Effector memory CD4-positive, alpha-beta T cell (primary cell): Measurements from ENCODE around the gene VPS33A.

Source experiments
- DNase-seq, 3 donors: peaks; one replicate each; pipeline ENCODE4 v3.0.0-alpha.2; 2020
- H3K27ac ChIP-seq: 2 replicates; pipeline ENCODE4 v1.7.0; 2013; ENCODE audit warnings: mild to moderate bottlenecking, low read length, moderate library complexity; ENCODE audit not compliant: insufficient read depth, poor library complexity, severe bottlenecking
- H3K27me3 ChIP-seq: replicated peaks from 2 replicates; pipeline ENCODE4 v1.7.0; 2013; ENCODE audit warnings: mild to moderate bottlenecking, low read length; ENCODE audit not compliant: insufficient read depth, control insufficient read depth, poor library complexity, severe bottlenecking
- H3K36me3 ChIP-seq: 2 replicates; pipeline ENCODE4 v1.7.0; 2013; ENCODE audit warnings: mild to moderate bottlenecking, low read length, moderate library complexity; ENCODE audit not compliant: control insufficient read depth, insufficient read depth
- H3K4me1 ChIP-seq: 2 replicates; pipeline ENCODE4 v1.7.0; 2013; ENCODE audit warnings: low read length, mild to moderate bottlenecking; ENCODE audit not compliant: control insufficient read depth, insufficient read depth, poor library complexity, severe bottlenecking
- H3K4me3 ChIP-seq: 2 replicates; pipeline ENCODE4 v1.7.0; 2013; ENCODE audit warnings: low read length, low read depth, mild to moderate bottlenecking; ENCODE audit not compliant: insufficient read depth, poor library complexity, severe bottlenecking
- H3K9me3 ChIP-seq: 2 replicates; pipeline ENCODE4 v1.7.0; 2013; ENCODE audit warnings: mild to moderate bottlenecking, low read length, moderate library complexity; ENCODE audit not compliant: control insufficient read depth

The VPS33A gene

DNA sequence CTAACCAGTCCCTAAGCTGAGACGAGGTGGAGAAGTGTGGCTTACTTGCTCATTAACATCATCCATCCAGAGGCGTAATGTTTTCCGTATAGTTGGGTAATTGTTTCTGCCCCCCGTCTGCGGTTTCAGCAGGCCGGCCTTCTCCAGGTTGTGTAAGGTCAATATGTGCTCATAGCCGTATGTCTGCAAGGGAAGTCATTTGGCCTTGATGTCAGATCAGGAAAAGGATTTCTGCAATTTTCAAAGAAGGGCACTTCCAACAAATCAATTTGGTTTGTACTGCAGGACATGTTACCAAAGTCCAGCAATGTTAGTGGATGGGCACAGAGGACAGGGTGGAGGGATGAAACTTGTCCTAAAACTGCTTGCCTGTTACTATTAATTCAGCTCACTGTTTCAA is 30.6 kb downstream of the VPS33A start:
- Histone ChIP-seq H3K36me3 (peaks cover 73% of the 10 kb centered on the region), H3K27ac (no peak overlapping the region)

DNA sequence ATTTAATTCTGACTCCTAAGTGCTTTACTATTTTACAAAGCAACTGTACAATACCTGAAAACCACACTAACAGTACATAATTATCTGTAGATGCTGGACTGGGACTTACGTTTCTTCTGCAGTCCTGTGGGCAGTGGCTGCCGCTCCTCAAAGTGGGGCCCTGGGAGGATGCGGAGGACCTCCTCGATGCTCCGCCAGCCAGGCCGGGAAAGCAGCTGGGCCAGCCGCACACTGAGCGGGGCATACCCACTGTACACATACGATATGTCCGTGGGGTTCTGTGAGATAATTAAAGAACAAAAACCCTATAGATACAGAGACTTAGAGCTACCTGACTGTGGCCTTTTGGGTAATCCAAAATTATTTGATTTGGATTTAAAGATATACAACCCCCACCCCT is 33.6 kb downstream of the VPS33A start:
- Histone ChIP-seq H3K27ac (no peak overlapping the region), H3K4me1 (no peaks in the 10 kb centered on the region), H3K9me3 (no peaks in the 10 kb centered on the region), H3K4me3 (no peak overlapping the region), H3K36me3 (peaks cover 68% of the 10 kb centered on the region), H3K27me3 (no peaks in the 10 kb centered on the region)
- no peak for DNase-seq

More for the DNA sequence above, 30.6 kb downstream of the VPS33A start:
- Histone ChIP-seq H3K9me3 (no peaks in the 10 kb centered on the region), H3K4me3 (no peak overlapping the region), H3K4me1 (no peaks in the 10 kb centered on the region), H3K27me3 (no peaks in the 10 kb centered on the region)
- DNase-seq, result no peak

DNA sequence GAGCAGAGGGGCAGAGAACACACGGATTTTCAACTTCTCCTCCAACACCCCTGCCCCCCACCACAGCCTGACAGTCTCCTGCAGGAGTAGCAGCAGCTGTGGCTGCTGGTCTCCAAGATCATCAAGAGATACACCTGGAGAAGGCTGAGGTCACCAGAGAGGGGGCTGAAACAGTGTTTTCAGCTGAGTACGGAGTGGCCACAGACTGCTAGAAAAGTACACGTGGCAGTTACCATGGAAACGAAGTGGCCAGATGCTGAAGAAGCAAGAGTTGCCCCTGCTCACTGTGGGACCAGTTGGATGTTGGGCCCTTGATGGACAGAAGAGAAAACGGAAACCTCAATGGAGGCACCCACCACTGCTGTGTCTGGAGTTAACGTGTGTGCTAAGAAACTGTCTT is 35.5 kb downstream of the VPS33A start:
- peaks cover 11% of the 10 kb centered on the region for H3K4me1 ChIP-seq
- no peak overlapping the region for H3K4me3 ChIP-seq
- no peak for DNase-seq
- H3K27ac ChIP-seq, result no peak overlapping the region
- H3K9me3 ChIP-seq, result no peaks in the 10 kb centered on the region
- no peaks in the 10 kb centered on the region for H3K27me3 ChIP-seq
- peaks cover 56% of the 10 kb centered on the region for H3K36me3 ChIP-seq

DNA sequence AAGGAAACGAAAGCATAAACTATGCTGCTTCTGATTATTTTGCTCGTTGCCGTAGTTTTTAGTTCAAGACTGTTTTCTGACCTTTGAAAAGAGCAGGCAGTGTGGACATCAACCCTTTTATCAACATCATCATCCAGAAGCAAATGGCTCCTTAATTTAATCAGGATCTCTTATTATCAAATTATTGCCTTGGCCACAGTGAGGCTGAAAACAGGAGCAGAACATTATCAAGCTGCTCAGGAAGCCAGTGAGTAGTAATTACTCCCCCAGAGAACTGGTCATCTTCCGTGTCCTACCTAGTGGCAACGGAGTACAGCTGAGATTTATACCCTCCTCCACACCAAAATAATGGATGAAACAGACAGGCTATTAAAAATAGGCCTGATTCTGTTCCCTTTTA is 38.2 kb downstream of the VPS33A start:
- Histone ChIP-seq H3K9me3 (no peaks in the 10 kb centered on the region), H3K27me3 (no peaks in the 10 kb centered on the region), H3K36me3 (peaks cover 44% of the 10 kb centered on the region), H3K27ac (no peak overlapping the region), H3K4me1 (peaks cover 23% of the 10 kb centered on the region), H3K4me3 (no peak overlapping the region)
- DNase-seq, result no peak

DNA sequence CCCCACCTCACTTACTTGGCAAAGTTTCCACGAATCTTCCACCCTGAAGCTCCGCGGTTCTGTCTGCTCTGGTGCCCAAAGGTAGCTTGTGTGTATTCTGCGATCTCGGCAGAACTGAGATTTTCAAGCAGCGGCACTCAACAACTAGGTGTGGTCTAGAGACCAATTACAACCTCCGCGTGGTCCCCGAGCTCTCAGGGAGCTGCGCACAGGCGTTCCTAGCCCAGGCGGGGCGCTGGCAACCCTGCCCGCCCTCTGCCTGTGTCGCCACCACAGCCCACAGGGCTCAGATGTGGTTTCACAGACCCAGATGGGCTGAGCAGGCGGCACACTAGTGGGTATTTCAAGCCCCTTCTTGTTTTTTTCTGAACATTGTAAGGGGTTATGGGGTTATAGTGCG is 39.0 kb downstream of the VPS33A start:
- Histone ChIP-seq H3K4me1 (peaks cover 23% of the 10 kb centered on the region), H3K36me3 (peaks cover 38% of the 10 kb centered on the region), H3K27ac (no peak overlapping the region), H3K9me3 (no peaks in the 10 kb centered on the region), H3K27me3 (no peaks in the 10 kb centered on the region), H3K4me3 (no peak overlapping the region)
- peak; percentile 33 to 45 (median 34) for DNase-seq

DNA sequence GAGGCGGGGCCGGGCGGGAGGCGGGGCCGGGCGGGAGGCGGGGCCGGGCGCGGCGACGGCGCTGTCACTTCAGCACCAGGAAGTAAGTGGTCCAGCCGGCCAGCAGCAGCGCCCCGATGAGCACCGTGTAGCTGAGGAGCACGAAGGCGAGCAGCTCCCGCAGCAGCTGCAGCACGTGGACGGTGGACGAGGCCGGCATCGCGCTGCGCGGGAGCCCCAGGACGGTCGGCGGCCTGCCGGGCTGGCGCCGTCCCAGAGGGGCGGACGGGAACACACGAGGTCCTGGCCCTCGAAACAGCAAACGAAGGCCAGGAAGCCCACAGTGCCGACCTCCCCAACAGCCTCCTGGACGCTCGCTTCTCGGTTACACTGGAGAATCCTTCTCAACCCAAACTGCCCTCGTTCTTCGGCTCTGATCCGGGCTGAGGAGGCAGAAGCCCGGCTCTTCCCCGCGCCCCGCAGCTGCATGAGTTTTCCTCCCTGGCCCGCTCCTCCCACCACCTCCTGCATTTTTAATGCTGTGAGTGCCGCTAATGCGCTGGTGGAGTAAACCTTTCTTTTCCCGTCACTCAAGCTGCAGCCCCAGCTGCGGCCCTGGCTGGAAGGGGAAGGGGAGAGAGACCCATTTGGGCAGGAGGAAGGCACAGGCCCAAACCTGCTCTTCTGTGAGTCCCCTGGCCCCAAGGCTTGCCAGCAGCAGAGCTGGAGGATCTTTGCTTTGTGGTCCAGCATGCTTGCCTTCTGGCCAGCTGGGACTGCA is 39.7 kb downstream of the VPS33A start:
- no peak overlapping the region for H3K27ac ChIP-seq

DNA sequence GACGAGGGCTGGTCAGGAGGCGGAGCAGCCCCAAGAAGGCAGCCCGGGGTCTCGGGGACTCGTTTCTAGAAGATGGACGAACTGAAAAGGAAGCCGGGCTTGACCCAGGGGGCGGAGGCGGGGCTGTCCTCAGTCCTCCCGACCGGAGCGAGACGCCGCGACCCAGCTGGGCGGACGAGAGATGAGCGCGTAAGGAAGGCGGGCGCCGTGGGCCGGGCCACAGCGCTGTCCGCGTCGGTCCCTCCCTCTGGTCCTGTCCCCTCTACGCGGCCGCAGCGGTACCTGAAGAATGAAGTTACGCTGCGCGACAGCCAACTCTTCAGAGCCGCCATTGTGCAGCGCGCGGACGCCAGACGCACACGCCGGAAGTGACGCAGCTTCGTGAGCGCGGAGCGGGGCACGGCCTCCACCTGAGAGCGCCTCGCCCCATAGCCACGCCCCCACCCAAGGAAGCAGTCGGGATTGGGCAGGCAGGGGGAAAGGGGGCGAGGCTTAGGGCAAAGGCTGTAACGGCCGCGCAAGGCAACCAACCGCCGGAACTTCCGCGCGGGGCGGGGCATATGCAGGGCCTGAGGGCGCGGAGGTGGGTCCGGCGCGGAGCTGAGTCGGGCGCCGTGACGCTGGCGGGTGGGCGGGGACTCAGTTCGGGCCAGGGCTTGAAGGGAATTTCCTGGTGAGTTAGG is 40.5 kb downstream of the VPS33A start, which contains the start of gene DIABLO:
DIABLO (minus strand) TSS at position 370 of the 683 bp plus-strand sequence; CDS start at position 332, 38 bp downstream.
- H3K4me3 ChIP-seq, result peak within 1 kb of the TSS; percentile 100
- H3K27me3 ChIP-seq, result no peaks in the 10 kb centered on the region
- peaks cover 30% of the 10 kb centered on the region for H3K36me3 ChIP-seq
- no peaks in the 10 kb centered on the region for H3K9me3 ChIP-seq
- H3K27ac ChIP-seq, result peak within 1 kb of the TSS; percentile 98
- peaks cover 23% of the 10 kb centered on the region for H3K4me1 ChIP-seq
- peak; percentile 100 for DNase-seq

More for the DNA sequence above, 39.7 kb downstream of the VPS33A start:
- H3K27me3 ChIP-seq, result no peaks in the 10 kb centered on the region
- H3K4me3 ChIP-seq, result peak overlapping the region; percentile 48
- no peak for DNase-seq
- H3K4me1 ChIP-seq, result peaks cover 23% of the 10 kb centered on the region
- H3K36me3 ChIP-seq, result peaks cover 31% of the 10 kb centered on the region
- no peaks in the 10 kb centered on the region for H3K9me3 ChIP-seq

DNA sequence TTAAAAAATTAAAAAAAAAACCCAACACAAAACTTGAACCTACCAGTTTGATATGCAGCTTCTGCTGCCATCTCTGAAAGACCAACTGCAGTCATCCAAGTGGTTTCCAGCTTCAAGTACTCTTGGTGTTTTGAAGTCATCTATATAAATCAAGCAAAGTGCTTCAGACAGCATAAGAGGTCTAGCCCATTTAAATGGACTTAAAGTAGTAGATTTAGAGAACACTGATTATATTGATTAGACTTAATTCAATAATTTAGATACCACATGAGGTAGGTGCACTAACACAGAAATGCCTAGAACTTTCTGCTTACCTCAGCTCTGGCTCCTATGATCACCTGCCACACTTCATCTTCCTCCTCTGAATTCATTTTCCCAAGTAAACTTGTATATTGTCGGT is 49.8 kb downstream of the VPS33A start:
- Histone ChIP-seq H3K27me3 (no peaks in the 10 kb centered on the region), H3K9me3 (no peaks in the 10 kb centered on the region), H3K4me3 (no peak overlapping the region), H3K27ac (no peak overlapping the region), H3K36me3 (peaks cover 84% of the 10 kb centered on the region), H3K4me1 (no peaks in the 10 kb centered on the region)
- DNase-seq, result no peak

DNA sequence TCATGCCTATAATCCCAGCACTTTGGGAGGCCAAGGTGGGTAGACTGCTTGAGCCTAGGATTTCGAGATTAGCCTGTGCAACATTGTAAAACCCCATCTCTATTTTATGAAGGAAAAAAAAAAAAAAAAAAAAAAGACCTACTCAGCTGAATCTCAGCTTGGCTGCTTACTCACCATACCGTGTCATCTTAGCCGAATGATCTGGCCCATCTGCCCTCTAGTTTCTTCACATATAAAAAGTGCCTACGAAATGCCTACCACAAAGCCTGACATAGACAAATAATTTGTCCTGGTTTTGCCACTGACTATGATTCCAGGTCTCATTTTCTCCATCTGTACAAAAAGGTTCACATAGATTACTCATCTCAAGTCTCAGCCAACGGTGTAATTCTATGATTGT is 50.5 kb downstream of the VPS33A start:
- H3K4me3 ChIP-seq, result no peak overlapping the region
- no peaks in the 10 kb centered on the region for H3K27me3 ChIP-seq
- no peak overlapping the region for H3K27ac ChIP-seq
- peaks cover 83% of the 10 kb centered on the region for H3K36me3 ChIP-seq
- H3K4me1 ChIP-seq, result no peaks in the 10 kb centered on the region
- no peak for DNase-seq
- no peaks in the 10 kb centered on the region for H3K9me3 ChIP-seq
